ENCODE data around the gene HYAL2.

Gene HYAL2

DNA sequence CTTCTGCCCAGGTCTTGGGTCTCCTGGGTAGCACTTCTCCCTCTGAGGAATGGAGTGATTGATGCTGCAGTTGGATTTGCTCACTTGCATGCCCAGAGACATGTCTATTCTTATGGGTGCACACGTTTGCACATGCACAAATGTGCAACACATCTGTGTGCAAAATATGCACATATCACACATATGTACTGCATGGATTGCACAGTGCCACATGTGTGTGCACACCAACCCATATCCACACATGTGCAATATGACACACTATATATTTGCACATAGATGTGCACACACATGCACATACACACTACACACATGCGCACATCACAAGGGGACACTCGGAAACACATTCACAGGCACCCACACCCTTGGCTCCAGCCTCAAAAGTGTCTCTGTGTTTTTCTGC, 54.3 kb downstream of the HYAL2 start:
- TF ChIP-seq, protein P1, sequence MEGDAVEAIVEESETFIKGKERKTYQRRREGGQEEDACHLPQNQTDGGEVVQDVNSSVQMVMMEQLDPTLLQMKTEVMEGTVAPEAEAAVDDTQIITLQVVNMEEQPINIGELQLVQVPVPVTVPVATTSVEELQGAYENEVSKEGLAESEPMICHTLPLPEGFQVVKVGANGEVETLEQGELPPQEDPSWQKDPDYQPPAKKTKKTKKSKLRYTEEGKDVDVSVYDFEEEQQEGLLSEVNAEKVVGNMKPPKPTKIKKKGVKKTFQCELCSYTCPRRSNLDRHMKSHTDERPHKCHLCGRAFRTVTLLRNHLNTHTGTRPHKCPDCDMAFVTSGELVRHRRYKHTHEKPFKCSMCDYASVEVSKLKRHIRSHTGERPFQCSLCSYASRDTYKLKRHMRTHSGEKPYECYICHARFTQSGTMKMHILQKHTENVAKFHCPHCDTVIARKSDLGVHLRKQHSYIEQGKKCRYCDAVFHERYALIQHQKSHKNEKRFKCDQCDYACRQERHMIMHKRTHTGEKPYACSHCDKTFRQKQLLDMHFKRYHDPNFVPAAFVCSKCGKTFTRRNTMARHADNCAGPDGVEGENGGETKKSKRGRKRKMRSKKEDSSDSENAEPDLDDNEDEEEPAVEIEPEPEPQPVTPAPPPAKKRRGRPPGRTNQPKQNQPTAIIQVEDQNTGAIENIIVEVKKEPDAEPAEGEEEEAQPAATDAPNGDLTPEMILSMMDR (IDR thresholded peaks at IDR 0.05; ENCODE audit: borderline replicate concordance, insufficient read depth, low read depth, low read length): no peak
- H3K4me3 ChIP-seq (ENCODE audit: low read depth, low read length): no peak overlapping the region

All from GM12875 (cell line).